Measurements from ENCODE around the gene FAM163B.

FAM163B gene

DNA sequence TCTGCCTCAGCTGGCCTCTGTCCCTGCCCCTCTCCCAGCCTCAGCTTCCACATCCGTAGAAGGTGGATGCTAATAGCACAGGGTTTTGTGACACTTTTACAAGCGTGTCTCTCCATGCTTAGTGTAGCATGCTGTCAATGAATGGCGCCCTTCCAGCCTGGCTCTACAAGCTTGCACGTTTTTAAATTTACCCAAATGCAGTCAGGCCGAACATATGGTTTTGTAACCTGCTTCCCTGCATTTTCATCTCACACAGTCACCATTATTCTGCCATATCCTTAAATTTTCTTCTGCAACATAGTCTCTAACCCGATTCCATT, 28.8 kb downstream of the FAM163B start:
- FAIRE-seq, result no peak

- no peak for FAIRE-seq
These were observed 29.4 kb downstream of the FAM163B start for GRCh38 chr9:133579601-133580418.

- no peak for FAIRE-seq
These were observed 30.4 kb downstream of the FAM163B start for GRCh38 chr9:133578524-133579441.

- FAIRE-seq, result no peak
These were observed 31.5 kb downstream of the FAM163B start for GRCh38 chr9:133577737-133578112.

GRCh38 chr9:133576875-133577736, 32.1 kb downstream of the FAM163B start:
- FAIRE-seq, result no peak

- FAIRE-seq, result no peak
These were observed 32.9 kb downstream of the FAM163B start for GRCh38 chr9:133576031-133576874.

- FAIRE-seq, result no peak
These were observed 33.8 kb downstream of the FAM163B start for GRCh38 chr9:133575186-133576030.

- no peak for FAIRE-seq
These were observed 34.4 kb downstream of the FAM163B start for GRCh38 chr9:133574771-133575170.

DNA sequence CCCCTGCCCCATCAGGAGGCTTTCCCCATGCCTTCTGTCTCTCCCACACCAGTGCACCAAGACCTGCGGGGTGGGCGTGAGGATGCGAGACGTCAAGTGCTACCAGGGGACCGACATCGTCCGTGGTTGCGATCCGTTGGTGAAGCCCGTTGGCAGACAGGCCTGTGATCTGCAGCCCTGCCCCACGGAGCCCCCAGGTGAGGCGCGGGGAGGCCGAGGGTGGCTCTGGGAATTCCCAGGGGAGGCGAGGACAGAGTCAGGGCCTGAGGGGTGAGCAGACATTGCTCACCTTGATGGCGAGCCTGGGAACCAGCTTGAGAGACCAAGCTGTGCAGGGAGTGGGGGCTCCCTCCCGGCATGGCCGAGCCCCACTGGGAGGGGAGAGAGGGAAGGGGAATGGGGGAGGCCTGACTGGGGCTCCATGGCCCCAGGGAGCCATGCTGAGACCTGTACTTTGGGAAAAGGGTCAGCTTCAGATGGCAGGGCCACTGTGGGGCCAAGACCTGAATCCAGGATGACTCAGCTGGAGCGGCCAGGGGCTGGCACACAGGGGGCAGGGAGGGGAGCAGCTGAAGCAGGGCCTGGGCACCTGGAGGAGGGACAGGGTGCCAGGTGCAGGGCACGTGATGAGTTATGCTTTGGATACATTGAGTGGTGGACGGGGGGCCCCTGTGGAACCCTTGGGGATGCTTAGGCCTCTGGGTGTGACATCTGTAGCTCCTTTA, 35.2 kb downstream of the FAM163B start:
- FAIRE-seq, result no peak

- FAIRE-seq, result no peak
These were observed 36.3 kb downstream of the FAM163B start for GRCh38 chr9:133572821-133573361.

DNA sequence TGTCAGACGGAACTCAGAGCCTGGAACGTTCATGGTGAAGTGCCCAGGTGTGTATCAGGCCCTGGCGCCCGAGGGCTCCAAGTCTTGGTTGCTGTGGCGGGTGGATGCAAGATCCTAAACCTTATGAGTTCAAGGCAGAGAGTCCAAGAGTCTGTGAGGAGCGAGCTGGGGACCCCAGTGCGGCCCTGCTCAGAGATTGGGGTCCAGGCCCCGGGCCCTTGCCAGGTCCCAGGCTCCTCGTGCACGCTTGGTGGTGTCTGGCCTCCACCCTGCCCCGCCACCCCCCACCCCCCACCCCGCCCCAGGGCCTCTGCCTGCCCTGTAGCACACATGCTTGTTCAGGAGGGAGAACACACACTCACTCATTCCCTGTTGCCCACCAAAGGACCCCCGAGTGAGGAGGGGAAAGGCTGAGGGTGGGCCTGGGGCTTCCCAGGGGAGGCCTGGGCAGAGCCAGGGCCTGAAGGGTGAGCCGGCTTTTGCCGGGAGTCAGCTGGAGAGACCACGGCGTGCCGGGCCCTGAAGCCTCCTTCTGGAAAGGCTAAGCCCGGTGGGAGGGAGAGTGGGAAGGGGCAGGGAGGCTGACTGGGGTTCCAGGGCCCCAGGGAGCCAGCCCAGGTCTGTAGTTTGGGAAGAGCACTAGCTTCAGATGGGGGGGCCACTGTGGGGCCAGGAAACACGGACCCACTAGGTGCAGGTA, 37.1 kb downstream of the FAM163B start:
- no peak for FAIRE-seq

DNA sequence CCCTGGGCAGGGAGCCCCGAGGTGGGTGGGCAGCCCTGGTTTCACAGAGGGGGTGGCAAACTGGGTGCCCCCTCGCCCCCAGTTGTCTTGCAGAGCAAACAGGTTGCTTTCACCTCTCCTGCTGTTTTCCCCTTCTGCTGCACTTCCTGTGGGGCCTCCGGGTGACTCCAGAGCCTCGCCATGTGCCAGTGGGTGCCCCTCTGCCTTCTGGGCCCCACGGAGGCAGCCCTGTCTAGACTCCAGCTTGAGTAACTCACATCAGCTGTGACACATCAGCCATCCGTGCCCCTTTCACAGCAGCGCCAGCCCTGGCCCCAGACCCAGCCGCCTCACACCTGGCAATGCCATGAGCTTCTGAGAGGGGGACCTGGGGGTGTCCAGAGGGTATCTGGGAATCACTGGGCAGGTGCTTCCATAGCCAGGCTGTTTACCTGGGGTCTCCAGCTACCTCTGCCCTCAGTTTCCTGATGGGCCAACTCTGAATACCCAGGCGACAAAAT, 37.7 kb downstream of the FAM163B start:
- FAIRE-seq, result no peak

- FAIRE-seq, result no peak
These were observed 38.5 kb downstream of the FAM163B start for GRCh38 chr9:133570691-133571080.

DNA sequence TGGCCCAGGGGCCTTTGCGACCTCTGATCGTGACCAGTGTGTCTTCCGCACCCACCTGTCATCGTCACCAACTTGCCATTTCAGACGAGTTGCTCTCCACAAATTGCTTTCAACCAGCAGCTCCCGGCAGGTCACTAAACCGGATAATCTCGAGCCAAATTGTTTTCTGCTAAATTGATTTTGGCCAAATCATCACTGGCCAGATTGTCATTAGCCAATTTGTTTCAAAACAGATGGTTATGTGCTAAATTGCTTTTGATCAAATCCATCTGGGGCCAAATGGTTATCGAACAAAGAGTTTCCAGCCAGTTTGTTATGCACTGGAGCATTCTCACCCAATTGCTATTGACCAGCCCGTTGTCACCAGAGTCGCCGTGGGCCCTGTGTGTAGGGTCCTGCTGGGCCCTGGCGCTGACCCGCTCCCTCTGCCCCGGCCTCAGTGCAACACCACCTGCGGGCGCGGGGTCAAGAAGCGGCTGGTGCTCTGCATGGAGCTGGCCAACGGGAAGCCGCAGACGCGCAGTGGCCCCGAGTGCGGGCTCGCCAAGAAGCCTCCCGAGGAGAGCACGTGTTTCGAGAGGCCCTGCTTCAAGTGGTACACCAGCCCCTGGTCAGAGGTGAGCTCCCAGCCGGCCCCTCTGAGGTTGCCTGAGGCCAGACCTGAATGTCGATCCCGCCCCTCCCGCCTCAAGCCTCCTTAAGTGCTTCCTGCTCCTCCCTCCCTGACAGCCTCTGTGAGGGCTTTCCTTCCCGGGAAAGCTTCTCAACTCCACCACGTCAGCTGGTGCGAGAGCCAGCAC, 39.1 kb downstream of the FAM163B start:
- FAIRE-seq, result no peak

GRCh38 chr9:133569121-133569785, 39.9 kb downstream of the FAM163B start:
- FAIRE-seq, result no peak

DNA sequence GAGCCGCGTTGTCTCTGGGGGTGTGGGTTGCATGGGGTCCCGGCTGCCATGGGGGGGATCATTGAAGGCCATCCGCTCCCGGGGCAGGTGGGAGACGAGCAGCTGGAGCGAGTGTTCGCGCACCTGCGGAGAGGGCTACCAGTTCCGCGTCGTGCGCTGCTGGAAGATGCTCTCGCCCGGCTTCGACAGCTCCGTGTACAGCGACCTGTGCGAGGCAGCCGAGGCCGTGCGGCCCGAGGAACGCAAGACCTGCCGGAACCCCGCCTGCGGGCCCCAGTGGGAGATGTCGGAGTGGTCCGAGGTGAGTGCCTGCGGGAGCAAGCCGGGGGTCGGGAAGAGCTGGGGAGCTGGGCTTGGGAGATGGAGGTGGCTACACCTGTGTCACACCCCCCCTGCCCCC, 41.0 kb downstream of the FAM163B start:
- no peak for FAIRE-seq

- no peak for FAIRE-seq
These were observed 42.4 kb downstream of the FAM163B start for GRCh38 chr9:133566817-133567216.

DNA sequence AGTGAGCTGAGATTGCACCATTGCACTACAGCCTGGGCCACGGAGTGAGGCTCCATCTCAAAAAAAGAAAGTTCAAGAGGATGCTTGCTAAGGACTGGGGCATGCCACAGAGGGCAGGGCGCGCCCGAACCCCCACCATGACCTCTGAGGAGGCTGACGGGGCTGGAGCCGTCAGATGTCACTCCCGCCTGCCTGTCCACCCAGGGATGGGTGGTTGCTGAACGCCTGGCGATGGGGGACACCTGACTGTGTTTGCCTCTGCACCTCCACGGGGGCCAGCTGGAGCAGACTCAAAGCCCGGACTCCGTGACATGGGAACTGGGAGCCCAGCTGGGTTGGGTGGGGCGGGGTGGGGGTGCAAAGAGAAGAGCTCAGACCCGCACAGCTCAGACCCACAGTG, 42.8 kb downstream of the FAM163B start:
- no peak for FAIRE-seq
